ENCODE data around the gene DMD.

DNA sequence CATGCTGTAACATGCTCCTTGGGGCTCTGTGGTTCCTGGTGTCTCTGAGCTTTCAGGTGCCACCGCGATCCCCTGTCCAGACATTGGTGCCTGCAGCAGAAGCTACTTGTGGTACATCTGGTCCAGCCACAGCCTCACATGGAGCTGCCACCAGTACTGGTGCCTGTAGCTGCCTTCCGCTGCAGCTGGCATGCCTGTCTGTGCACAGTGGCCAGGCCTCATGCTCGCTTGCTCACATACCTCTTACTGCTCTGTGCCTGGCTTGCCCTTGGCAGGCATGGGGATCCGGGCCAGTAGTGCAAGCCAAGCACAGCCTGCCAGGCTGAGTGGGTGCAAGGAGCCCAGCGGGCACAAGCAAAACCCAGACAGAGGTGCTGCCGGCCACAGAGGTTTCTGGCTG, 618.6 kb downstream of the DMD start:
- TF ChIP-seq CTCF (conservative IDR thresholded peaks at IDR 0.05; ENCODE audit: low read length) (no peak), EZH2phosphoT487 (IDR thresholded peaks at IDR 0.05; ENCODE audit: borderline replicate concordance) (no peak)
